GM21528 (cell line): ENCODE measurements around the gene RHOBTB1.
A peak's percentile ranks its signal among the peaks of the same experiment; 100 is the strongest.

ENCODE experiments used
- ATAC-seq: cut with Tn5 transposase; IDR thresholded peaks from one replicate; pipeline ENCODE4 v1.9.1; 2021; ENCODE audit warnings: mild to moderate bottlenecking, moderate library complexity; ENCODE audit not compliant: unreplicated experiment, low FRiP score

RHOBTB1 gene

GRCh38 chr10:60967260-60967659 lies 23.3 kb upstream of the RHOBTB1 start:
- ATAC-seq = no peak

- no peak for ATAC-seq
These were observed 21.7 kb upstream of the RHOBTB1 start for GRCh38 chr10:60965696-60966095.

GRCh38 chr10:60964257-60965235 lies 20.6 kb upstream of the RHOBTB1 start:
- peak; percentile 73 for ATAC-seq

- ATAC-seq = no peak
These were observed 19.7 kb upstream of the RHOBTB1 start for GRCh38 chr10:60963441-60964256.

- ATAC-seq = no peak
These were observed 19.0 kb upstream of the RHOBTB1 start for GRCh38 chr10:60962946-60963345.

GRCh38 chr10:60960913-60961312 lies 16.9 kb upstream of the RHOBTB1 start:
- ATAC-seq = no peak

GRCh38 chr10:60960031-60960430 lies 16.0 kb upstream of the RHOBTB1 start:
- ATAC-seq = no peak

GRCh38 chr10:60958892-60959601 lies 15.1 kb upstream of the RHOBTB1 start:
- ATAC-seq = no peak

GRCh38 chr10:60957667-60958221 lies 13.8 kb upstream of the RHOBTB1 start:
- ATAC-seq = no peak

- ATAC-seq = no peak
These were observed 12.0 kb upstream of the RHOBTB1 start for GRCh38 chr10:60955957-60956425.

- ATAC-seq = no peak
These were observed 11.3 kb upstream of the RHOBTB1 start for GRCh38 chr10:60955316-60955715.

- ATAC-seq = no peak
These were observed 10.1 kb upstream of the RHOBTB1 start for GRCh38 chr10:60954035-60954434.

GRCh38 chr10:60953420-60953819 lies 9.4 kb upstream of the RHOBTB1 start:
- no peak for ATAC-seq

- no peak for ATAC-seq
These were observed 8.8 kb upstream of the RHOBTB1 start for GRCh38 chr10:60952846-60953220.

GRCh38 chr10:60952067-60952845 lies 8.3 kb upstream of the RHOBTB1 start:
- no peak for ATAC-seq

- ATAC-seq = no peak
These were observed 7.3 kb upstream of the RHOBTB1 start for GRCh38 chr10:60951272-60951724.

- ATAC-seq = no peak
These were observed 6.3 kb upstream of the RHOBTB1 start for GRCh38 chr10:60950300-60950699.

- ATAC-seq = no peak
These were observed 4.9 kb upstream of the RHOBTB1 start for GRCh38 chr10:60948851-60949250.

- ATAC-seq = no peak
These were observed 919 bp upstream of the RHOBTB1 start for GRCh38 chr10:60944910-60945297.
